HepG2 (cell line): Measurements from ENCODE around the gene EIF3B. TPM values are rescaled to one million over a fixed set of nuclear protein-coding genes. Genes with fewer than 3 reads are reported as not detected.

Source experiments
- ATAC-seq: fragments of 200-7000 bp; cut with Tn5 transposase; 3 replicates; pipeline ENCODE4 v1.9.1; 2020; ENCODE audit warnings: mild to moderate bottlenecking, moderate library complexity
- BruUV-seq: library from RNA; stranded (reverse); fragments of 400-500 nt; replicated peaks from 2 replicates; lab custom pipeline; 2021; lab: Mats Ljungman, UMichigan
- CTCF ChIA-PET: fragments of 300-600 bp; formaldehyde crosslinking; extraction: SDS; loops from one replicate; lab custom pipeline; 2021; ENCODE audit warnings: low total read pairs, inconsistent platforms, low intra/inter-chr PET ratio; lab: Yijun Ruan, JAX
- POLR2A ChIA-PET: fragments of 350-600 bp; sonication (Branson Sonifier 250); formaldehyde crosslinking; loops from one replicate; lab custom pipeline; 2020; ENCODE audit warnings: antibody characterized with exemption, inconsistent platforms; lab: Yijun Ruan, JAX
- DNase-seq: peaks from one replicate; pipeline ENCODE4 v3.0.0-alpha.2; 2015; ENCODE audit warnings: low spot score
- FAIRE-seq: peaks from 3 replicates; lab custom pipeline; 2011; peaks lifted over from hg19 to GRCh38; lab: Jason Lieb, UNC
- H2AFZ ChIP-seq: one replicate; pipeline ENCODE4 v1.6.1; 2011; ENCODE audit warnings: low read length, inconsistent platforms
- H3K27ac ChIP-seq: fragments of 300-600 bp; 3 replicates; pipeline ENCODE4 v1.8.0; 2011; ENCODE audit warnings: mixed run types, mild to moderate bottlenecking, mixed read lengths, low read length, inconsistent platforms; ENCODE audit not compliant: insufficient read depth; ENCODE audit errors: extremely low read length
- H3K27me3 ChIP-seq, 2 experiments: fragments of 200-600 bp in 1 of 2; 2 replicates in 1 of 2; 3 replicates in 1 of 2; pipeline versions ENCODE4 v1.6.0 to v1.8.0; 2011; ENCODE audit warnings: low read length in 2 of 2, mild to moderate bottlenecking in 2 of 2, moderate library complexity in 2 of 2, inconsistent platforms in 1 of 2; ENCODE audit not compliant: insufficient read depth in 2 of 2, control insufficient read depth in 1 of 2
- H3K36me3 ChIP-seq, 2 experiments: fragments of 200-600 bp in 1 of 2; replicated peaks in 1 of 2; 2 replicates in 1 of 2; 3 replicates in 1 of 2; pipeline versions ENCODE4 v1.5.1 to v1.8.0; 2011; ENCODE audit warnings: low read length in 2 of 2, inconsistent platforms in 1 of 2; ENCODE audit not compliant: insufficient read depth in 2 of 2, control insufficient read depth in 1 of 2
- H3K4me1 ChIP-seq: 2 replicates; pipeline ENCODE4 v1.5.1; 2012; ENCODE audit warnings: low read length, inconsistent platforms; ENCODE audit not compliant: insufficient read depth
- H3K4me2 ChIP-seq: 2 replicates; pipeline ENCODE4 v1.6.0; 2011; ENCODE audit warnings: low read depth, low read length, inconsistent platforms
- H3K4me3 ChIP-seq, 3 experiments: fragments of 200-600 bp in 1 of 3; sonication (generic), shearing (Covaris generic) in 1 of 3; replicated peaks in 1 of 3; 2 replicates each; pipeline ENCODE4 v1.5.1; 2011 to 2016; ENCODE audit warnings: low read length in 3 of 3, inconsistent platforms in 2 of 3, low read depth in 2 of 3, mild to moderate bottlenecking in 2 of 3, control low read depth in 1 of 3, mixed read lengths in 1 of 3; ENCODE audit not compliant: insufficient read depth in 1 of 3
- H3K79me2 ChIP-seq: one replicate; pipeline ENCODE4 v1.6.1; 2011; ENCODE audit warnings: low read length, inconsistent platforms; ENCODE audit not compliant: insufficient read depth
- H3K9ac ChIP-seq: 2 replicates; pipeline ENCODE4 v1.6.0; 2011; ENCODE audit warnings: mild to moderate bottlenecking, low read depth, low read length, inconsistent platforms; ENCODE audit not compliant: insufficient read depth
- H3K9me3 ChIP-seq: 2 replicates; pipeline ENCODE4 v1.5.1; 2012; ENCODE audit warnings: mild to moderate bottlenecking, low read length
- H4K20me1 ChIP-seq: 2 replicates; pipeline ENCODE4 v1.6.0; 2011; ENCODE audit warnings: inconsistent platforms, mild to moderate bottlenecking, low read length, moderate library complexity; ENCODE audit not compliant: insufficient read depth
- SALL1 ChIP-seq: sonication (generic); formaldehyde crosslinking; IDR thresholded peaks from 2 replicates; pipeline ENCODE4 v1.8.0; 2022; ENCODE audit warnings: mild to moderate bottlenecking, missing genetic modification reagents
- SP4 ChIP-seq: sonication (generic); formaldehyde crosslinking; IDR thresholded peaks from 2 replicates; pipeline ENCODE4 v1.8.1; 2023; ENCODE audit warnings: mild to moderate bottlenecking, missing genetic modification reagents
- TOPORS ChIP-seq: sonication (generic); formaldehyde crosslinking; IDR thresholded peaks from 2 replicates; pipeline ENCODE4 v1.8.0; 2023; ENCODE audit warnings: mild to moderate bottlenecking, missing genetic modification reagents
- ZBTB40 ChIP-seq, 2 experiments: fragments of 450-650 bp in 1 of 2; sonication (generic) in 1 of 2; formaldehyde crosslinking in 1 of 2; IDR thresholded peaks; 2 replicates each; pipeline versions ENCODE4 v1.6.1 to v1.8.0; 2016 to 2022; ENCODE audit warnings: antibody characterized with exemption in 1 of 2, mild to moderate bottlenecking in 1 of 2, missing genetic modification reagents in 1 of 2
- ZNF484 ChIP-seq: sonication (generic); formaldehyde crosslinking; IDR thresholded peaks from 2 replicates; pipeline ENCODE4 v1.5.1; 2020; ENCODE audit warnings: mild to moderate bottlenecking, low read depth, missing genetic modification reagents, borderline replicate concordance
- ZNF883 ChIP-seq: sonication (generic); formaldehyde crosslinking; IDR thresholded peaks from 2 replicates; pipeline ENCODE4 v1.5.1; 2020; ENCODE audit warnings: mild to moderate bottlenecking, missing genetic modification reagents; ENCODE audit errors: not compliant biosample characterization
- ZSCAN30 ChIP-seq: sonication (generic); formaldehyde crosslinking; IDR thresholded peaks from 2 replicates; pipeline ENCODE4 v1.5.0; 2020; ENCODE audit warnings: mild to moderate bottlenecking, missing genetic modification reagents
- WGBS: methylation state at CpG from one replicate; pipeline ENCODE4 v1.1.6; 2017; ENCODE audit warnings: low lambda C conversion rate; 5-methylcytosine and 5-hydroxymethylcytosine counted together
- in situ Hi-C: cut with HindIII; loops from 2 replicates; pipeline ENCODE4 v1.10.0; 2017; ENCODE audit warnings: low pct_unique_long_range_greater_than_20kb; ENCODE audit not compliant: extremely low pct_ligation_motif_present
- intact Hi-C: fragments of 100-400 bp; cut with micrococcal nuclease; formaldehyde crosslinking; loops from one replicate; pipeline ENCODE4 v1.10.0; 2022; ENCODE audit not compliant: unreplicated experiment
- polyA plus RNA-seq, 8 experiments: library from polyadenylated mRNA; depleted of rRNA in 3 of 8; stranded (reverse) in 7 of 8; unstranded in 1 of 8; fragments of >200 nt; fragmentation: Illumina TruSeq in 4 of 8; extraction: Trizol in 4 of 8; gene quantifications; 2 replicates each; pipeline versions ENCODE4 v1.2.1 to v1.2.3, GENCODE V29; 2011 to 2016; ENCODE audit warnings: low read depth in 4 of 8, missing spikeins in 1 of 8, mixed read lengths in 1 of 8; ENCODE audit not compliant: insufficient read depth in 1 of 8
- total RNA-seq, 5 experiments: library from RNA; depleted of rRNA; stranded (reverse); fragments of >200 nt; fragmentation: Illumina TruSeq; extraction: Trizol; gene quantifications; 2 replicates each; pipeline ENCODE4 v1.2.3, GENCODE V29; 2016; ENCODE audit warnings: low read depth in 1 of 5
- TF ChIP-seq, protein P1 (sequence below): sonication (generic); formaldehyde crosslinking; IDR thresholded peaks from 2 replicates; pipeline ENCODE4 v1.4.0; 2020; ENCODE audit warnings: mild to moderate bottlenecking, missing genetic modification reagents
- TF ChIP-seq, protein P2 (sequence below): sonication (generic); formaldehyde crosslinking; IDR thresholded peaks from 2 replicates; pipeline ENCODE4 v1.4.0; 2020; ENCODE audit warnings: low read depth, missing genetic modification reagents

EIF3B gene
- total and polyA plus RNA-seq, 2 of the 13 experiments (the other 11 are each of a cell fraction or from before 2014, with no cell fraction given) = 92.2 to 241 TPM

DNA sequence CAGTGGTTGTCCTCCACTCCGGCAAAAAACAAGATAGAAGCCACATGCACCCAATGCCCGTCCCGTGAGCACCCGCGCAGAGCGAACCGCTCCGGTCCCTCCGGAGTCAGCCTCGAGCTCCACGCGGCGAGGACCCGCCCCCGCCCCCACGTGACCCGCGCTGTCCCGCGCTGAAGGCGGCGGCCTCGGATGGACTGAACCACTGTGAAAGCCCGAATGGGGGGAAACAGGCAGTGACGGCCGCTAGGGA is 766 bp upstream of the EIF3B start:
- CTCF ChIA-PET = no interaction called here
- H3K9ac ChIP-seq = peak overlapping the region; percentile 100
- peak overlapping the region; percentile 80 for H3K4me2 ChIP-seq
- in situ Hi-C loops = no loop called here
- WGBS = under 1% methylated on average over 20 of the region's 26 CpGs
- peaks cover 31% of the 10 kb centered on the region for H4K20me1 ChIP-seq
- no peaks in the 10 kb centered on the region; a peak in 1 of 5 replicates for H3K27me3 ChIP-seq
- POLR2A ChIA-PET = interaction anchor here (0.6 to 1.7 kb wide), 18 partner anchors 11 to 243 kb away, joined by 3 to 10 read pairs (median 5); partner anchors contain the start of genes CHST12, MAD1L1, MRM2 and NUDT1
- H3K9me3 ChIP-seq = no peaks in the 10 kb centered on the region
- ATAC-seq = peak; percentile 86
- intact Hi-C loops = loop anchor here (2.0 kb wide), 1 partner anchor 111 kb away; the partner anchor contains the start of genes MRM2 and NUDT1
- peak overlapping the region; percentile 100 for H3K27ac ChIP-seq
- H2AFZ ChIP-seq = peak overlapping the region; percentile 95
- BruUV-seq = no TSS peak
- no peak for FAIRE-seq
- peaks cover 54% of the 10 kb centered on the region for H3K79me2 ChIP-seq
- H3K4me3 ChIP-seq = peak overlapping the region; percentile 96 to 98 (median 97)
- peak; percentile 78 for DNase-seq
- peaks cover 48% of the 10 kb centered on the region for H3K4me1 ChIP-seq
- peaks cover 2 to 19% of the 10 kb centered on the region in 2 experiments; a peak in 3 of 5 replicates for H3K36me3 ChIP-seq
- TF ChIP-seq TOPORS = peak; percentile 36; the same call in 1 of the 2 replicates
- TF ChIP-seq, protein P1, sequence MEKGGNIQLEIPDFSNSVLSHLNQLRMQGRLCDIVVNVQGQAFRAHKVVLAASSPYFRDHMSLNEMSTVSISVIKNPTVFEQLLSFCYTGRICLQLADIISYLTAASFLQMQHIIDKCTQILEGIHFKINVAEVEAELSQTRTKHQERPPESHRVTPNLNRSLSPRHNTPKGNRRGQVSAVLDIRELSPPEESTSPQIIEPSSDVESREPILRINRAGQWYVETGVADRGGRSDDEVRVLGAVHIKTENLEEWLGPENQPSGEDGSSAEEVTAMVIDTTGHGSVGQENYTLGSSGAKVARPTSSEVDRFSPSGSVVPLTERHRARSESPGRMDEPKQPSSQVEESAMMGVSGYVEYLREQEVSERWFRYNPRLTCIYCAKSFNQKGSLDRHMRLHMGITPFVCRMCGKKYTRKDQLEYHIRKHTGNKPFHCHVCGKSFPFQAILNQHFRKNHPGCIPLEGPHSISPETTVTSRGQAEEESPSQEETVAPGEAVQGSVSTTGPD = no peak
- TF ChIP-seq ZNF883 (CRISPR knock-in tag) = peak; percentile 90
- TF ChIP-seq, protein P2, sequence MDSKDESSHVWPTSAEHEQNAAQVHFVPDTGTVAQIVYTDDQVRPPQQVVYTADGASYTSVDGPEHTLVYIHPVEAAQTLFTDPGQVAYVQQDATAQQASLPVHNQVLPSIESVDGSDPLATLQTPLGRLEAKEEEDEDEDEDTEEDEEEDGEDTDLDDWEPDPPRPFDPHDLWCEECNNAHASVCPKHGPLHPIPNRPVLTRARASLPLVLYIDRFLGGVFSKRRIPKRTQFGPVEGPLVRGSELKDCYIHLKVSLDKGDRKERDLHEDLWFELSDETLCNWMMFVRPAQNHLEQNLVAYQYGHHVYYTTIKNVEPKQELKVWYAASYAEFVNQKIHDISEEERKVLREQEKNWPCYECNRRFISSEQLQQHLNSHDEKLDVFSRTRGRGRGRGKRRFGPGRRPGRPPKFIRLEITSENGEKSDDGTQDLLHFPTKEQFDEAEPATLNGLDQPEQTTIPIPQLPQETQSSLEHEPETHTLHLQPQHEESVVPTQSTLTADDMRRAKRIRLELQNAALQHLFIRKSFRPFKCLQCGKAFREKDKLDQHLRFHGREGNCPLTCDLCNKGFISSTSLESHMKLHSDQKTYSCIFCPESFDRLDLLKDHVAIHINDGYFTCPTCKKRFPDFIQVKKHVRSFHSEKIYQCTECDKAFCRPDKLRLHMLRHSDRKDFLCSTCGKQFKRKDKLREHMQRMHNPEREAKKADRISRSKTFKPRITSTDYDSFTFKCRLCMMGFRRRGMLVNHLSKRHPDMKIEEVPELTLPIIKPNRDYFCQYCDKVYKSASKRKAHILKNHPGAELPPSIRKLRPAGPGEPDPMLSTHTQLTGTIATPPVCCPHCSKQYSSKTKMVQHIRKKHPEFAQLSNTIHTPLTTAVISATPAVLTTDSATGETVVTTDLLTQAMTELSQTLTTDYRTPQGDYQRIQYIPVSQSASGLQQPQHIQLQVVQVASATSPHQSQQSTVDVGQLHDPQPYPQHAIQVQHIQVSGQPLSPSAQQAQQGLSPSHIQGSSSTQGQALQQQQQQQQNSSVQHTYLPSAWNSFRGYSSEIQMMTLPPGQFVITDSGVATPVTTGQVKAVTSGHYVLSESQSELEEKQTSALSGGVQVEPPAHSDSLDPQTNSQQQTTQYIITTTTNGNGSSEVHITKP = no peak
- no peak for TF ChIP-seq ZSCAN30 (CRISPR knock-in tag)
- no peak for TF ChIP-seq ZBTB40 (IDR thresholded peaks at IDR 0.05)
- peak; percentile 67; the same call in 1 of the 2 replicates for TF ChIP-seq ZBTB40 (CRISPR knock-in tag; IDR thresholded peaks at IDR 0.05)
- peak; percentile 95 for TF ChIP-seq SALL1
- TF ChIP-seq ZNF484 (CRISPR knock-in tag) = no peak; the same call in 1 of the 2 replicates
- peak; percentile 76 for TF ChIP-seq SP4
